Measurements from ENCODE around the gene NFE2L2. TPM values are rescaled to one million over a fixed set of nuclear protein-coding genes. Genes with fewer than 3 reads are reported as not detected.

NFE2L2 gene
- total RNA-seq: 59.8 and 114 TPM in 2 replicates

GRCh38 chr2:177264693-177265587 is at the start of gene NFE2L2:
Gene NFE2L2, minus strand, starts transcription at chr2:177264727. Its CDS starts 151 bp downstream, at chr2:177264576.

DNA sequence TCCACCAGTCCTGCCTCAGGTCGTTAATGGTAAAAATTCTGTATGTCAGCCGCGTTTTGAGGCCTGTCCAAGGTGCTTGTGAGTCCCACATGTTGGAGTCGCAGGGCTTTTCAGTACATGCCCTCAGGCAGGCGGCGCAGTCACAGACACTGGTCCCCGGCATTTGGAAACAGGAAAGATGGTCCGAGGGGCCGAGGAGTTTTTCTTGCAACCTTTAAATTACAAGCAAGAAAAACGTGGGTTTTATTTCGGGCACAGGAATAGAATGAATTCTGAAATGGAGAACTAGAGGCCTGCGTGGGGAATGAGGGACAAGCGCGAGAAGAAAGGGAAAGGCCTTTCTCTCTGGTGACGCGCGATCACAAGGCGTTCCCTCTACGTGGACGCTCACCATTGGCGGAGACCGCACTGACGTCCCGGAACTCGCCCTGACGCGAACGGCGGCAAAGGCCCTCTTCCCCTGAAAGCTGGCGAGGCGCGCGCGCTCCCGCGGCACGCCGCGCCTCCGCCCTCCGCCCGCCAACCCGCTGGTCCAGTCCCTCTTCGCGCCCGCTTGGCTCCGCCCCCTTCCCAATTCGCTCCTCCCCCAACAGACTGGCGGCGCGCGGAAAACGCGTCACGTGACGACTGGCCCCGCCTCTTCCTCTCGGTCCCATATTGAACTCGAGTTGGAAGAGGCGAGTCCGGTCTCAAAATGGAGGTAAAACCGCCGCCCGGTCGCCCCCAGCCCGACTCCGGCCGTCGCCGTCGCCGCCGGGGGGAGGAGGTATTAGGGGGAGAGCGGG is 52.2 kb downstream of the NFE2L2 start, which contains the start of gene HNRNPA3:
Gene HNRNPA3, plus strand, starts transcription at position 689 of the 785 bp plus-strand sequence. Its CDS starts 6 bp downstream, at position 695.

Other genes starting within 250 kb of the NFE2L2 start
- 25.8 and 30.1 TPM in 2 replicates for gene HNRNPA3, start 51.9 kb downstream of the NFE2L2 start, total RNA-seq
- 39.2 and 49.9 TPM in 2 replicates for gene AGPS, start 128.0 kb upstream of the NFE2L2 start, total RNA-seq

Data from tracheal epithelial cell (primary cell).